Measurements from ENCODE around the gene BEAN1. TPM values are rescaled to one million over a fixed set of nuclear protein-coding genes. Genes with fewer than 3 reads are reported as not detected.
"Not testable (repeated sequence)": the region's sequence is repeated elsewhere in the genome, so short reads cannot be mapped to it uniquely, and the experiment has no call there.

The BEAN1 gene
- total and polyA plus RNA-seq, 5 donors from 2014 or later, result 0.07 to 0.17 TPM; not detected in 3

DNA sequence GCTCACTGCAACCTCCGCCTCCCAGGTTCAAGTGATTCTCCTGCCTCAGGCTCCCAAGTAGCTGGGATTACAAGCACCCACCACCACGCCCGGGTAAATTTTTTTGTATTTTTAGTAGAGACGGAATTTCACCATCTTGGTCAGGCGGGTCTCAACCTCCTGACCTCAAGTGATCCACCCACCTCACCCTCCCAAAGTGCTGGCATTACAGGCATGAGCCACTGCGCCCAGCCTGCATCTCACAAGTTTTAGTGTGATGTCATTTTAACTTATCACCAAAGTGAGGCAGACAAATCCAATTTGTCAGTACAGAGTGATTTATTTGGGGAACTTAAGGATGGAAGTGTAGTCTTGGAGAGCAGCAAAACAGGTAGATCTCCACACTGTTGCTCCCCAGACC is 39.5 kb downstream of the BEAN1 start:
- H3K4me3 Mint-ChIP-seq; H3K27ac Mint-ChIP-seq; H3K36me3 ChIP-seq (ENCODE audit: control insufficient read depth, insufficient read depth, low read length); H3K4me1 Mint-ChIP-seq; ATAC-seq (ENCODE audit: low read depth in 2 of 2); DNase-seq; H3K9me3 ChIP-seq (ENCODE audit: control insufficient read depth in 2 of 2, low read length in 2 of 2); H3K36me3 Mint-ChIP-seq; H3K27ac ChIP-seq (ENCODE audit: insufficient read depth, low read length, poor library complexity, severe bottlenecking); H3K27me3 ChIP-seq (ENCODE audit: control insufficient read depth, insufficient read depth, low read length); H3K9me3 Mint-ChIP-seq; H3K4me3 ChIP-seq (ENCODE audit: low read depth, low read length); H3K4me1 ChIP-seq (ENCODE audit: control insufficient read depth, insufficient read depth, low read length, poor library complexity, severe bottlenecking): not testable (repeated sequence)
- peaks cover 18% of the 10 kb centered on the region for H3K27me3 Mint-ChIP-seq

GRCh38 chr16:66467611-66468010 is 40.5 kb downstream of the BEAN1 start:
- DNase-seq (no peak), ATAC-seq (ENCODE audit: low read depth in 2 of 2) (no peak)
- no peaks in the 10 kb centered on the region for H3K36me3 ChIP-seq (ENCODE audit: control insufficient read depth, insufficient read depth, low read length)
- Mint-ChIP-seq H3K27me3 (peaks cover 13% of the 10 kb centered on the region), H3K4me1 (peaks cover 0 to 2% (median 0%) of the 10 kb centered on the region in 4 donors), H3K9me3 (peaks cover 0 to 2% (median 0%) of the 10 kb centered on the region in 7 donors), H3K27ac (no peak overlapping the region), H3K36me3 (no peaks in the 10 kb centered on the region), H3K4me3 (no peak overlapping the region)
- no peak overlapping the region for H3K27ac ChIP-seq (ENCODE audit: insufficient read depth, low read length, poor library complexity, severe bottlenecking)
- no peaks in the 10 kb centered on the region for H3K9me3 ChIP-seq (ENCODE audit: control insufficient read depth in 2 of 2, low read length in 2 of 2)
- no peak overlapping the region for H3K4me3 ChIP-seq (ENCODE audit: low read depth, low read length)
- no peaks in the 10 kb centered on the region for H3K4me1 ChIP-seq (ENCODE audit: control insufficient read depth, insufficient read depth, low read length, poor library complexity, severe bottlenecking)
- H3K27me3 ChIP-seq (ENCODE audit: control insufficient read depth, insufficient read depth, low read length), result peaks cover 7% of the 10 kb centered on the region

GRCh38 chr16:66468321-66468965 is 41.3 kb downstream of the BEAN1 start:
- Mint-ChIP-seq H3K27me3 (peaks cover 11% of the 10 kb centered on the region), H3K27ac (no peak overlapping the region), H3K36me3 (no peaks in the 10 kb centered on the region), H3K4me3 (no peak overlapping the region), H3K4me1 (peaks cover 0 to 2% (median 0%) of the 10 kb centered on the region in 4 donors), H3K9me3 (peaks cover 0 to 2% (median 0%) of the 10 kb centered on the region in 7 donors)
- no peaks in the 10 kb centered on the region for H3K9me3 ChIP-seq (ENCODE audit: control insufficient read depth in 2 of 2, low read length in 2 of 2)
- H3K4me3 ChIP-seq (ENCODE audit: low read depth, low read length), result no peak overlapping the region
- no peak overlapping the region for H3K27ac ChIP-seq (ENCODE audit: insufficient read depth, low read length, poor library complexity, severe bottlenecking)
- H3K27me3 ChIP-seq (ENCODE audit: control insufficient read depth, insufficient read depth, low read length), result peaks cover 4% of the 10 kb centered on the region
- H3K4me1 ChIP-seq (ENCODE audit: control insufficient read depth, insufficient read depth, low read length, poor library complexity, severe bottlenecking), result no peaks in the 10 kb centered on the region
- DNase-seq, result no peak
- no peak for ATAC-seq (ENCODE audit: low read depth in 2 of 2)
- no peaks in the 10 kb centered on the region for H3K36me3 ChIP-seq (ENCODE audit: control insufficient read depth, insufficient read depth, low read length)

- no peak for DNase-seq
- H3K27ac Mint-ChIP-seq, result no peak overlapping the region
- H3K27me3 Mint-ChIP-seq, result peaks cover 11% of the 10 kb centered on the region
- Histone ChIP-seq H3K36me3 (ENCODE audit: control insufficient read depth, insufficient read depth, low read length) (no peaks in the 10 kb centered on the region), H3K27me3 (ENCODE audit: control insufficient read depth, insufficient read depth, low read length) (no peaks in the 10 kb centered on the region), H3K4me3 (ENCODE audit: low read depth, low read length) (no peak overlapping the region), H3K4me1 (ENCODE audit: control insufficient read depth, insufficient read depth, low read length, poor library complexity, severe bottlenecking) (peaks cover 6% of the 10 kb centered on the region), H3K27ac (ENCODE audit: insufficient read depth, low read length, poor library complexity, severe bottlenecking) (no peak overlapping the region), H3K9me3 (ENCODE audit: control insufficient read depth in 2 of 2, low read length in 2 of 2) (no peaks in the 10 kb centered on the region)
- H3K9me3 Mint-ChIP-seq, result peaks cover 0 to 2% (median 0%) of the 10 kb centered on the region in 7 donors
- ATAC-seq (ENCODE audit: low read depth in 2 of 2), result no peak
- no peaks in the 10 kb centered on the region for H3K36me3 Mint-ChIP-seq
- peaks cover 0 to 7% (median 6%) of the 10 kb centered on the region in 4 donors for H3K4me1 Mint-ChIP-seq
- H3K4me3 Mint-ChIP-seq, result no peak overlapping the region
These were observed 42.3 kb downstream of the BEAN1 start for GRCh38 chr16:66469291-66469946.

DNA sequence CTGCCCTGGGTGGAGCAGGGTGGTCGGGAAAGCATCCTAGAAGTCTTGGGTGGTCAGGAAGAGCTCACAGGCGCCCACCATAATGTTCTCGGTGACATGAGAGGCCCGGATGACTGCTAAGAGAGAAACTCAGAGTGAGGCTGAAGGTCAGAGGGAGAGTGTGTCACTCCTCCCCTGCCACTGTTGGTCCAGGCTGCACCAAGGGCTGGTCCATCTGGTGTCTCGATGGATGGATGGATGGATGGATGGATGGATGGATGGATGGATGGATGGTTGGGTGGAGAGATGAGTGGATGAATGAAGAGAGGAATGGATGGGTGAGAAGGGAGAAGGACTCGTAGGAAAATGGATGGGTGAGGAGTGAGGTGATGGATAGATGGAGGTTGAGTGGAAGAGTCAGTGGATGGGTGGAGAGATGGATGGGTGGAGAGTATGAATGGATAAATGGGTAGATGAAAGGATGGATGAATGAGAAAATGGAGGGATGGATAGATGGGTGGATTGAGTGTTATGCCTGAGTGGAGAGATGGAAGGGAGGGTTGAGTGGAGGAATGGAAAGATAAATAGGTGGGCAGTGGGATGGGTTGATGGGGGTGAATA is 43.0 kb downstream of the BEAN1 start:
- DNase-seq (no peak), ATAC-seq (ENCODE audit: low read depth in 2 of 2) (no peak)
- Histone ChIP-seq H3K4me1 (ENCODE audit: control insufficient read depth, insufficient read depth, low read length, poor library complexity, severe bottlenecking) (peaks cover 11% of the 10 kb centered on the region), H3K27me3 (ENCODE audit: control insufficient read depth, insufficient read depth, low read length) (no peaks in the 10 kb centered on the region), H3K27ac (ENCODE audit: insufficient read depth, low read length, poor library complexity, severe bottlenecking) (no peak overlapping the region), H3K9me3 (ENCODE audit: control insufficient read depth in 2 of 2, low read length in 2 of 2) (no peaks in the 10 kb centered on the region), H3K36me3 (ENCODE audit: control insufficient read depth, insufficient read depth, low read length) (no peaks in the 10 kb centered on the region), H3K4me3 (ENCODE audit: low read depth, low read length) (no peak overlapping the region)
- Mint-ChIP-seq H3K27me3 (peaks cover 6% of the 10 kb centered on the region), H3K36me3 (no peaks in the 10 kb centered on the region), H3K4me1 (peaks cover 5 to 14% (median 12%) of the 10 kb centered on the region in 4 donors), H3K9me3 (peaks cover 0 to 2% (median 0%) of the 10 kb centered on the region in 7 donors), H3K27ac (peak overlapping the region in 1 of 3 donors; percentile 6), H3K4me3 (no peak overlapping the region)

DNA sequence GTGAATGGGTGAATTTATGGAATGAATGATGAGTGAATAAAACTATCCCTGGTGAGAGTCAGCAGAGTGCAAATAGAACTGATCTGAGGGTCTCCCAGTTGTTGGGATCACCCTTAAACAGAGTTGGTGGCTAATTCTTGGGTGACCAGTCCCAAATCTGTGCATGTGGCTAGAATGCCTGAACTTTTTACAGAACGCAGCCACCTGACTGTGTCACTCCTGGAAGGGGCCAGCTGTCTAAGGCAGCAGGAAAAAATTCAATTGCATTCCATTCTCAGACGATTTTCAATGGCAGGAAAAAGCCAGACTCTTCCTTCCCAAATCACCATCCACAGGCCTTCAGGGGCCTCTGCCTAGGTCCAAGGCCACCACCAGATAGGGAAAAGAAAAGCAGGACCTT is 43.5 kb downstream of the BEAN1 start:
- DNase-seq (no peak), ATAC-seq (ENCODE audit: low read depth in 2 of 2) (no peak)
- H3K4me3 ChIP-seq (ENCODE audit: low read depth, low read length), result no peak overlapping the region
- Mint-ChIP-seq H3K27ac (no peak overlapping the region), H3K36me3 (no peaks in the 10 kb centered on the region), H3K9me3 (peaks cover 0 to 2% (median 0%) of the 10 kb centered on the region in 7 donors), H3K4me3 (no peak overlapping the region), H3K27me3 (peaks cover 3% of the 10 kb centered on the region), H3K4me1 (peaks cover 5 to 16% (median 12%) of the 10 kb centered on the region in 4 donors)
- H3K36me3 ChIP-seq (ENCODE audit: control insufficient read depth, insufficient read depth, low read length), result no peaks in the 10 kb centered on the region
- no peaks in the 10 kb centered on the region for H3K9me3 ChIP-seq (ENCODE audit: control insufficient read depth in 2 of 2, low read length in 2 of 2)
- peaks cover 12% of the 10 kb centered on the region for H3K4me1 ChIP-seq (ENCODE audit: control insufficient read depth, insufficient read depth, low read length, poor library complexity, severe bottlenecking)
- H3K27me3 ChIP-seq (ENCODE audit: control insufficient read depth, insufficient read depth, low read length), result no peaks in the 10 kb centered on the region
- no peak overlapping the region for H3K27ac ChIP-seq (ENCODE audit: insufficient read depth, low read length, poor library complexity, severe bottlenecking)

DNA sequence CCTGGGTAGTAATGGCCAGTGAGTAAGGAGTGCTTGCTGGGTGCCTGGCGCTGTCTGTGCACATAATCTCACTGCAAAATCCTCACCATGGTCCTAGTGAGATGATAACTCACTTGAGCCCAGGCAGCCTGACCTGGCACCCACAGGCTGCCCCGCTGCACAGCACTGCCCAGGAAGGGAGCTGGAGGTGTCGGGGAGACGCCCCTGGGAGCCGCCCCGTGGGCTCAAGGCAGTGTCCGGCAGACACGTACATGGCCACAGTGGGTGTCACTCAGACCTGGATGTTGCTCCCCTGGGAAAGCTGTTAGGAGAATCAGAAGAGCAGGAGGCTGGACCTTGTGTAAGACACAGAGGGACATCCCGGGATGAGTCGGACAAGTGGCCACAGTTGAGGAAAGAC is 44.2 kb downstream of the BEAN1 start:
- no peak overlapping the region for H3K4me3 ChIP-seq (ENCODE audit: low read depth, low read length)
- no peaks in the 10 kb centered on the region for H3K9me3 ChIP-seq (ENCODE audit: control insufficient read depth in 2 of 2, low read length in 2 of 2)
- H3K36me3 Mint-ChIP-seq, result no peaks in the 10 kb centered on the region
- H3K4me1 Mint-ChIP-seq, result peaks cover 5 to 18% (median 12%) of the 10 kb centered on the region in 4 donors
- H3K27me3 Mint-ChIP-seq, result no peaks in the 10 kb centered on the region
- H3K9me3 Mint-ChIP-seq, result peaks cover 0 to 1% (median 0%) of the 10 kb centered on the region in 7 donors
- H3K27ac Mint-ChIP-seq, result no peak overlapping the region
- H3K27me3 ChIP-seq (ENCODE audit: control insufficient read depth, insufficient read depth, low read length), result no peaks in the 10 kb centered on the region
- no peaks in the 10 kb centered on the region for H3K36me3 ChIP-seq (ENCODE audit: control insufficient read depth, insufficient read depth, low read length)
- peaks cover 12% of the 10 kb centered on the region for H3K4me1 ChIP-seq (ENCODE audit: control insufficient read depth, insufficient read depth, low read length, poor library complexity, severe bottlenecking)
- no peak overlapping the region for H3K27ac ChIP-seq (ENCODE audit: insufficient read depth, low read length, poor library complexity, severe bottlenecking)
- DNase-seq, result no peak
- no peak for ATAC-seq (ENCODE audit: low read depth in 2 of 2)
- no peak overlapping the region for H3K4me3 Mint-ChIP-seq
